Measurements from ENCODE around the gene RFX2. TPM values are rescaled to one million over a fixed set of nuclear protein-coding genes. Genes with fewer than 3 reads are reported as not detected.
A peak's percentile ranks its signal among the peaks of the same experiment; 100 is the strongest.

RFX2 gene
- total RNA-seq, 1 donor from 2014 or later, result 2.4 TPM

DNA sequence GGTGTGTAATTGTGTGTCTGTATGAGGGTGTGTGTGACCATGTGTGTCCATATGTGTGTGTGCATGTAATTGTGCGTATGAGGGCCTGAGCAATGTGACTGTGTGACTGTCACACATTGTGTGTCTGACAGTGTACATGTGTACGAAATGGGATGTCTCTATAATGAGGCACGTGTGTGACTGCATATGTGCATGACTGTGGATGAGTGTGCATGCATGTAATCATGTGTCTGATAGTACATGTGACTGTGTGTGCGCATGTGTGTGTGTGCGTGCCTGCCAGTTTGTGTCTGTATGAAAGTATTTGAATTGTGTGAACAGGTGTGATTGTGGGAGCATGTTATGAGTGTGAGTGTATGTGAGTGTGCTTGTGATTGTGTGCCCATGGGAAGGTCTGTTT is 22.9 kb upstream of the RFX2 start:
- Histone ChIP-seq H3K27me3 (ENCODE audit: control insufficient read depth, insufficient read depth, low read length) (no peaks in the 10 kb centered on the region), H3K4me3 (ENCODE audit: low read depth, low read length) (no peak overlapping the region), H3K36me3 (ENCODE audit: control insufficient read depth, insufficient read depth, low read length) (no peaks in the 10 kb centered on the region)
- TF ChIP-seq, protein P1, sequence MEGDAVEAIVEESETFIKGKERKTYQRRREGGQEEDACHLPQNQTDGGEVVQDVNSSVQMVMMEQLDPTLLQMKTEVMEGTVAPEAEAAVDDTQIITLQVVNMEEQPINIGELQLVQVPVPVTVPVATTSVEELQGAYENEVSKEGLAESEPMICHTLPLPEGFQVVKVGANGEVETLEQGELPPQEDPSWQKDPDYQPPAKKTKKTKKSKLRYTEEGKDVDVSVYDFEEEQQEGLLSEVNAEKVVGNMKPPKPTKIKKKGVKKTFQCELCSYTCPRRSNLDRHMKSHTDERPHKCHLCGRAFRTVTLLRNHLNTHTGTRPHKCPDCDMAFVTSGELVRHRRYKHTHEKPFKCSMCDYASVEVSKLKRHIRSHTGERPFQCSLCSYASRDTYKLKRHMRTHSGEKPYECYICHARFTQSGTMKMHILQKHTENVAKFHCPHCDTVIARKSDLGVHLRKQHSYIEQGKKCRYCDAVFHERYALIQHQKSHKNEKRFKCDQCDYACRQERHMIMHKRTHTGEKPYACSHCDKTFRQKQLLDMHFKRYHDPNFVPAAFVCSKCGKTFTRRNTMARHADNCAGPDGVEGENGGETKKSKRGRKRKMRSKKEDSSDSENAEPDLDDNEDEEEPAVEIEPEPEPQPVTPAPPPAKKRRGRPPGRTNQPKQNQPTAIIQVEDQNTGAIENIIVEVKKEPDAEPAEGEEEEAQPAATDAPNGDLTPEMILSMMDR (IDR thresholded peaks at IDR 0.05; ENCODE audit: insufficient read depth, low read length, severe bottlenecking), result no peak
- FAIRE-seq (peak; percentile 93), DNase-seq (ENCODE audit: low read depth) (no peak)

DNA sequence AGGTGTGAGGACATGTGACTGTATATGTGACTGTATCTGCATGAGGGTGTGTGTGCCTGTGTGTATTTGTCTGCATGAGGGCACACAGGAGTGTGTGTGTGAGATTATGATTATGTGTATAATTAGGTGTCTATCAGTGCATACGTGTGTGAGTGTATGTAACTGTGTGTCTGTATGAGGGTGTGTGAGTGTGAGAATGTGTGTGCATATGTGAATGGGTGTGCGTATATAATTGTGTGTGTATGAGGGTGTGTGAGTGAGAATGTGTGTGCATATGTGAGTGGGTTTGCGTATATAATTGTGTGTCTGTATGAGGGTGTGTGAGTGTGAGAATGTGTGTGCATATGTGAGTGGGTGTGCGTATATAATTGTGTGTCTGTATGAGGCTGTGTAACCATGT is 22.2 kb upstream of the RFX2 start:
- Histone ChIP-seq H3K27me3 (ENCODE audit: control insufficient read depth, insufficient read depth, low read length) (no peaks in the 10 kb centered on the region), H3K36me3 (ENCODE audit: control insufficient read depth, insufficient read depth, low read length) (no peaks in the 10 kb centered on the region), H3K4me3 (ENCODE audit: low read depth, low read length) (no peak overlapping the region)
- FAIRE-seq, result no peak
- TF ChIP-seq, protein P1 (IDR thresholded peaks at IDR 0.05; ENCODE audit: insufficient read depth, low read length, severe bottlenecking), result no peak
- DNase-seq (ENCODE audit: low read depth), result no peak

DNA sequence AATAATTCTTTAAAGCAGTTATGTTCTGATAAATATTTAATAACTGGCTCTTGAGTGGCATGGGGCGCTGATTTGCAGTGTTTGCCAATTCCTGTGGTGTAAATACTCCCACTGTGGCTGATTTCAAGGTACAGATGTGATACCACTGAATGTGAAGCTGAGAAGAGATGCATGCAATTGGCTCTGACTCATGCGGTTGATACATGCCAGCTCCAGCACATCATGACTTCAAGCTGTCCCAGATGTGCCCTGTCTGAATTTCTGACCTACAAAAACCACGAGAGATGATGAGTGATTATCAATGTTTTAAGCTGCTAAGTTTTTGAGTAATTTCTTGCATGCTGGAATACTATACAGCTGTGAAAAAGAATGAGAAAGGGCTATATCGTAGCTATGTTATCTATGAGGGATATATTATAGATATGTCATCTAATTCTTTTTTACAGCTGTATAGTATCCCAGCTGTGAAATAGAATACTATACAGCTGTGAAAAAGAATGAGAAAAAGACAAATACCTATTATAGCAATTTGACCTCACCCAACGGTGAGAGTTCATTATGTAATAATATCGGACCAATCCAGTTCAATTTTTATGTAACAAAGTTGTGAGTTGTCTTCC is 17.5 kb upstream of the RFX2 start:
- FAIRE-seq (no peak), DNase-seq (ENCODE audit: low read depth) (peak; percentile 7)
- no peaks in the 10 kb centered on the region for H3K36me3 ChIP-seq (ENCODE audit: control insufficient read depth, insufficient read depth, low read length)
- H3K27me3 ChIP-seq (ENCODE audit: control insufficient read depth, insufficient read depth, low read length), result no peaks in the 10 kb centered on the region
- no peak overlapping the region for H3K4me3 ChIP-seq (ENCODE audit: low read depth, low read length)
- TF ChIP-seq, protein P1 (IDR thresholded peaks at IDR 0.05; ENCODE audit: insufficient read depth, low read length, severe bottlenecking), result no peak

DNA sequence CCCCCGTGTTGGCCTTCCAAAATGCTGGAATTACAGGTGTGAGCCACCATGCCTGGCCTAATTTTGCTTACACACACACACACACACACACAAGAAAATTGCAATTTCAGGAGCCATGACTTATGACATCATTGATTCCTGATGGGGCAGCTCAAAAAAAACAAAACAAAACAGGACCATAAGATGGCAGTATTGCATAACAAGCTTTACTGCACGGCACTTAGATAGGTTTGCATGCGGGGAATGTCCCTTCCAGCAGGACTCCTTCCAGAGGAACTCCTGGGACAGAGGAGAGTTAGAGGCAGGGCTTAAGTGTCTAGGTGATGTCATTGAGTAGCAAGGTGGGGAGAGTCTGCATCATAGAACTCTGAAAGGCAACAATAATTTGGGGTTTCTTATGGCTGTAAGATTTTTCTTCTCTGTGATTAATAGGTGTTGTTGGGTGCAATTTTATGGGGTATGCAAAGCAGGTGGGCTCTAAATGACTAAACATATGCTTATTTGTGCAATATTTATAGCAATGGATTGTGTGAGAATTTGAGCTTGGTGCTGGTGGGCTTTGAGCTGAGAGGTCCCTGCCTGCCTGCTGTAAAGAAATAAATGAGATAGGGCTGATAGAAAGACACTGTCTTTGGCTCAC is 16.2 kb upstream of the RFX2 start:
- Histone ChIP-seq H3K36me3 (ENCODE audit: control insufficient read depth, insufficient read depth, low read length) (no peaks in the 10 kb centered on the region), H3K4me3 (ENCODE audit: low read depth, low read length) (no peak overlapping the region), H3K27me3 (ENCODE audit: control insufficient read depth, insufficient read depth, low read length) (no peaks in the 10 kb centered on the region)
- TF ChIP-seq, protein P1 (IDR thresholded peaks at IDR 0.05; ENCODE audit: insufficient read depth, low read length, severe bottlenecking), result peak; percentile 57
- DNase-seq (ENCODE audit: low read depth), result peak; percentile 76
- peak; percentile 28 for FAIRE-seq

DNA sequence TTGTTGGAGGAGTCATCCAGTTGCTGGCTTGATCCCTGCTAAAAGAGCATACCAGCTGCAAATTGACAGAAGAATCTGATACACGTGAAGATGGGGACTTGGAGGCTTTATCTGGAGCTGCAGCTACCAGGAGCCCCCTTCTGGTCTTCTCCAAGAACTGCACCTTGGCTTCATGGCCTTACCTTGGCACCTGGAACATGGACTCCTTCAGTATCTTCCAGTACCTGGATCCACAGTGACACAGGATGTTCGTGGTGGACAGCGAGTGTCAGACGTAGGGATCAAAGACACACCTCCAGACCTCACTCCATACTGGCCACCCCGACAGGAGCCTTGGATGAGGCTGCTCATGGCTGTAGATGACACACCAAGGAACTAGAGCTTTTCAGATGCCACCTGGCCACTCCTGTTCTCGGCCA is 15.3 kb upstream of the RFX2 start:
- DNase-seq (ENCODE audit: low read depth), result peak; percentile 77
- FAIRE-seq, result peak; percentile 66
- H3K27me3 ChIP-seq (ENCODE audit: control insufficient read depth, insufficient read depth, low read length), result no peaks in the 10 kb centered on the region
- no peak overlapping the region for H3K4me3 ChIP-seq (ENCODE audit: low read depth, low read length)
- H3K36me3 ChIP-seq (ENCODE audit: control insufficient read depth, insufficient read depth, low read length), result no peaks in the 10 kb centered on the region
- TF ChIP-seq, protein P1 (IDR thresholded peaks at IDR 0.05; ENCODE audit: insufficient read depth, low read length, severe bottlenecking), result peak; percentile 97

Measured in bronchial epithelial cell (primary cell).